Upper lobe of left lung (tissue), 6 donors: Measurements from ENCODE around the gene LPAR3. TPM values are rescaled to one million over a fixed set of nuclear protein-coding genes. Genes with fewer than 3 reads are reported as not detected.
A peak's percentile ranks its signal among the peaks of the same experiment; 100 is the strongest.

ENCODE experiments used
- ATAC-seq, 2 donors: fragments of 200-7000 bp; cut with Tn5 transposase; one replicate each; pipeline ENCODE4 v1.9.1; 2022; ENCODE audit warnings: mild to moderate bottlenecking in 2 of 2, moderate library complexity in 2 of 2; ENCODE audit not compliant: low FRiP score in 2 of 2
- DNase-seq, 2 donors: peaks; one replicate each; pipeline ENCODE4 v3.0.0-alpha.2; 2019 to 2020
- H3K27ac ChIP-seq, 4 donors: fragments of 200-600 bp; sonication (generic); one replicate each; pipeline ENCODE4 v1.5.1; 2016 to 2019
- H3K27me3 ChIP-seq, 4 donors: fragments of 200-600 bp; sonication (generic); one replicate each; pipeline ENCODE4 v1.5.1; 2017 to 2019
- H3K36me3 ChIP-seq, 4 donors: fragments of 200-600 bp; sonication (generic); one replicate each; pipeline ENCODE4 v1.5.1; 2016 to 2019
- H3K4me1 ChIP-seq, 4 donors: fragments of 200-600 bp; sonication (generic); one replicate each; pipeline ENCODE4 v1.5.1; 2018 to 2019
- H3K4me3 ChIP-seq, 4 donors: fragments of 200-600 bp; sonication (generic); one replicate each; pipeline ENCODE4 v1.5.1; 2017 to 2019; ENCODE audit warnings: mild to moderate bottlenecking in 2 of 4, moderate library complexity in 1 of 4
- H3K9me3 ChIP-seq, 4 donors: fragments of 200-600 bp; sonication (generic); one replicate each; pipeline ENCODE4 v1.5.1; 2018 to 2019
- EP300 ChIP-seq, 4 donors: sonication (generic); formaldehyde crosslinking; IDR thresholded peaks; one replicate each; pipeline ENCODE4 v1.5.1; 2017; ENCODE audit warnings: antibody characterized with exemption in 4 of 4, control low read depth in 2 of 4
- POLR2A ChIP-seq, 4 donors: fragments of 450-650 bp; IDR thresholded peaks; one replicate each; pipeline ENCODE4 v1.5.1; 2016 to 2017; ENCODE audit warnings: antibody characterized with exemption in 4 of 4, mild to moderate bottlenecking in 2 of 4
- POLR2AphosphoS5 ChIP-seq, 2 donors: sonication (generic); formaldehyde crosslinking; IDR thresholded peaks; one replicate each; pipeline ENCODE4 v1.5.1; 2017; ENCODE audit warnings: antibody characterized with exemption in 2 of 2
- WGBS, 2 donors: methylation state at CpG; one replicate each; pipeline ENCODE4 v1.1.5; 2017 to 2018; 5-methylcytosine and 5-hydroxymethylcytosine counted together
- total RNA-seq, 6 donors: library from RNA; depleted of rRNA in 4 of 6; stranded (reverse); fragments of >200 nt in 4 of 6; gene quantifications; one replicate each; pipeline versions ENCODE4 v1.1.0 to v1.2.1, GENCODE V29; 2016 to 2021
- TF ChIP-seq, protein P1 (sequence below), 6 experiments: fragments of 450-650 bp in 4 of 6; fragments of 200-600 bp in 2 of 6; sonication (generic) in 2 of 6; IDR thresholded peaks; one replicate each; pipeline ENCODE4 v1.5.1; 2016 to 2019; ENCODE audit warnings: antibody characterized with exemption in 6 of 6
- donor health status: DM: no; HTN: no; CAD: no; lungs with moderate emphysema.
- donor health status: DM: no; HTN: yes; CAD: no; lungs with severe emphysema.

The LPAR3 gene
- total RNA-seq, 6 donors from 2014 or later: 1.5 to 9.8 (median 4.3) TPM; not detected in 1

DNA sequence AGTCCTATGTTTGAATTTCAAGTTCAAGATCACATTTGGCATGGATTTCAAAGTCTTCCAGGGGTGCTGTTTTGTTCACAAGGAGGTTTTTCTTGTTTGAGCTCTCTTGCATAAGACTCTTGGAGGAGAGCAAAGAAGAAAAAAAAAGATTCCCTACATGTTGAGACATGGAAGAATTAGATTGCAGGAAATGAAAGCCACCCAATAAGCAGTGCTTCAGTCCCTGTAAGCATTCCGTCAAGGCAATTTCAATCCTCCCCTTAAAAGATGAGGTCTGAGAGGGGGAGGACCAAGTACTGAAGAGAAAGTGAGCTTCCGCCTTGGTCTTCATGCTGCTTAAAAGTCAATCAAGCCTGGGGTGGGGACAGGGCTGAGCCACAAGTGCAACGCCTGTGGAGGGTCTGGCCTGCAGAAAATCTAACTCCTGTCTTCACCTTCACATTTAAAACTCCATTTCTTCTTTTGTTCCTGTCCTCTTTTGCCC lies 50.2 kb downstream of the LPAR3 start:
- Histone ChIP-seq H3K36me3 (no peaks in the 10 kb centered on the region), H3K4me3 (no peak overlapping the region), H3K27me3 (no peaks in the 10 kb centered on the region), H3K9me3 (no peaks in the 10 kb centered on the region), H3K4me1 (peaks cover 4 to 11% (median 8%) of the 10 kb centered on the region in 4 donors), H3K27ac (no peak overlapping the region)
- 54 to 59% methylated on average over 3 of the region's 3 CpGs for WGBS, 2 donors
- no peak for DNase-seq
- no peak for TF ChIP-seq POLR2AphosphoS5 (IDR thresholded peaks at IDR 0.05)
- TF ChIP-seq, protein P1, sequence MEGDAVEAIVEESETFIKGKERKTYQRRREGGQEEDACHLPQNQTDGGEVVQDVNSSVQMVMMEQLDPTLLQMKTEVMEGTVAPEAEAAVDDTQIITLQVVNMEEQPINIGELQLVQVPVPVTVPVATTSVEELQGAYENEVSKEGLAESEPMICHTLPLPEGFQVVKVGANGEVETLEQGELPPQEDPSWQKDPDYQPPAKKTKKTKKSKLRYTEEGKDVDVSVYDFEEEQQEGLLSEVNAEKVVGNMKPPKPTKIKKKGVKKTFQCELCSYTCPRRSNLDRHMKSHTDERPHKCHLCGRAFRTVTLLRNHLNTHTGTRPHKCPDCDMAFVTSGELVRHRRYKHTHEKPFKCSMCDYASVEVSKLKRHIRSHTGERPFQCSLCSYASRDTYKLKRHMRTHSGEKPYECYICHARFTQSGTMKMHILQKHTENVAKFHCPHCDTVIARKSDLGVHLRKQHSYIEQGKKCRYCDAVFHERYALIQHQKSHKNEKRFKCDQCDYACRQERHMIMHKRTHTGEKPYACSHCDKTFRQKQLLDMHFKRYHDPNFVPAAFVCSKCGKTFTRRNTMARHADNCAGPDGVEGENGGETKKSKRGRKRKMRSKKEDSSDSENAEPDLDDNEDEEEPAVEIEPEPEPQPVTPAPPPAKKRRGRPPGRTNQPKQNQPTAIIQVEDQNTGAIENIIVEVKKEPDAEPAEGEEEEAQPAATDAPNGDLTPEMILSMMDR (IDR thresholded peaks at IDR 0.05): no peak
- TF ChIP-seq EP300 (IDR thresholded peaks at IDR 0.05): no peak
- TF ChIP-seq POLR2A (IDR thresholded peaks at IDR 0.05): no peak
- peak in 1 of 2 donors; percentile 69 for ATAC-seq

DNA sequence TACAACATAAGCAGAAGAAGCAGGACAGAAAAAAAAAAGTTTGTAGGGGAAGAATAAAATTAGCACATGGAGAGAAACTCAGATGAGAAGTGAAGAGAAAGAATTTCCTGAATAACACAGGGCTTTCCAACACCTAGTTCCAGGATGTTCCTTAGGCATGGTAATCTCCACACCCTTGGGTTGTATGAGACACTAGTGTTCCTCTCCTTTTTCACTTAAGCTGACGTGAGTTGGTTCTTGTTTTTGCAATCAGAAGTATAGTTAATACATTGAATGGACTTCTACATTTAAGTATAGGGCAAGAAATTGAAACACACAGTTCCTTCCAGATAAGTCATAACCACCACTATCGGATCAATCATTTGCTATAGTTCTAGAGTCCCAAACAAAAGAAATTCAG lies 51.0 kb downstream of the LPAR3 start:
- no peaks in the 10 kb centered on the region for H3K36me3 ChIP-seq
- no peaks in the 10 kb centered on the region for H3K27me3 ChIP-seq
- peaks cover 0 to 7% (median 0%) of the 10 kb centered on the region in 4 donors for H3K4me1 ChIP-seq
- 56 to 59% methylated on average over 2 of the region's 2 CpGs for WGBS, 2 donors
- H3K4me3 ChIP-seq: no peak overlapping the region
- ATAC-seq (no peak), DNase-seq (no peak)
- H3K27ac ChIP-seq: no peak overlapping the region
- H3K9me3 ChIP-seq: no peaks in the 10 kb centered on the region
- no peak for TF ChIP-seq POLR2A (IDR thresholded peaks at IDR 0.05)
- TF ChIP-seq, protein P1 (IDR thresholded peaks at IDR 0.05): no peak
- TF ChIP-seq EP300 (IDR thresholded peaks at IDR 0.05): no peak
- no peak for TF ChIP-seq POLR2AphosphoS5 (IDR thresholded peaks at IDR 0.05)

DNA sequence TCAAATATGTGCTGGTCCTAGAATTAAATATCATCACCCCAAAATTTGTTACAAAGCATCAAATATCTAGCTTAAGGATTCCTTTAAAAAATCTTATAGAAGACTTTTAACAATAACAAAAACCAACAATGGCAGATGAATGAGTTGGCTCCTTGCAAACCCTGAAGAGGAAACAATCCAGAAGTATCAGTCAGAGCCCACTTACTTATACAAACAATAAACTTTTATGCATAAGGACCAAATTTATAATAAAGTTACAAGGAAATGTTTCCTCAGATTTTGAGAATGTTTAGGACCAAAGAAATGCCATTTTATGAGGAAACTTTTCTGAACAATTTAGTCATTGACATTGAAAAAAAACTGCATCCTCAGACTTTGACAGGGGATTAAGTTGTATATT lies 52.7 kb downstream of the LPAR3 start:
- Histone ChIP-seq H3K4me3 (no peak overlapping the region), H3K9me3 (no peaks in the 10 kb centered on the region), H3K27me3 (no peaks in the 10 kb centered on the region), H3K4me1 (peaks cover 0 to 7% (median 0%) of the 10 kb centered on the region in 4 donors), H3K27ac (no peak overlapping the region), H3K36me3 (no peaks in the 10 kb centered on the region)
- ATAC-seq (no peak), DNase-seq (no peak)
- no peak for TF ChIP-seq POLR2AphosphoS5 (IDR thresholded peaks at IDR 0.05)

DNA sequence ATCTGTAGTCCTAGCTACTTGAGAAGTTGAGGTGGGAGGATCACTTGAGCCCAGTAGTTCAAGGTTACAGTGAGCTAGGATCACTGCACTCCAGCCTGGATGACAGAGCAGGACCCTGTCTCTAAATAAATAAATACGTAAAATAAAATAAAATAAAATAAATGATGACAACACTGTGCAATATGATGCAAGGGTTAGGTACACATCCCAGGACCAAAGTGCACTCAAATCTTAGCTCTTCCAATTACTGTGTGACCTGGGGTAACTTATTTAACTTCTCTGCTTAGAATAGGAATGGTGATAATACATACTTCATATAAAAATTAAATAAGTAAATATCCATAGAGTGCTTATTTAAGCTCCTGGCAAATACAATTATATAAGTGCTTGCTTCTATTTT lies 53.5 kb downstream of the LPAR3 start:
- H3K27ac ChIP-seq: no peak overlapping the region
- ATAC-seq (no peak), DNase-seq (no peak)
- H3K27me3 ChIP-seq: no peaks in the 10 kb centered on the region
- H3K4me3 ChIP-seq: no peak overlapping the region
- TF ChIP-seq, protein P1 (IDR thresholded peaks at IDR 0.05): no peak
- no peak for TF ChIP-seq POLR2AphosphoS5 (IDR thresholded peaks at IDR 0.05)
- TF ChIP-seq POLR2A (IDR thresholded peaks at IDR 0.05): no peak
- no peak for TF ChIP-seq EP300 (IDR thresholded peaks at IDR 0.05)
- H3K9me3 ChIP-seq: no peaks in the 10 kb centered on the region
- peaks cover 0 to 7% (median 0%) of the 10 kb centered on the region in 4 donors for H3K4me1 ChIP-seq
- no peaks in the 10 kb centered on the region for H3K36me3 ChIP-seq
- 38 to 69% methylated on average over 1 of the region's 1 CpG for WGBS, 2 donors

DNA sequence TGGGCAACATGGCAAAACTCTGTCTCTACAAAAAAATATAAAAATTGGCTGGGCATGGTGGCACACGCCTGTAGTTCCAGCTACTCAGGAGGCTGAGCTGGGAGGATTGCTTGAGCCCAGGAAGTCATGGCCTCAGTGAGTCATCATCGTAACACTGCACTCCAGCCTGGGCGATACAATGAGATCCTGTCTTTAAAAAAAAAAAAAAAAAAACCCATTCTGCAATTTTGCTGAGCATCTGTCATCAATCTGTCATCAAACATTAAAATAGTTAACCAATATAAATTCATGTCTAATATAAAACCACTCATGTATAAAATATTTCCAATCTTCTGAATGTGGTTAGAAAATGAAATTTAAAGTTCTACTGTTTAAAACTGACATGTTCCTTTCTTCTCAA lies 56.9 kb downstream of the LPAR3 start:
- ATAC-seq (no peak), DNase-seq (no peak)
- TF ChIP-seq POLR2A (IDR thresholded peaks at IDR 0.05) (no peak), EP300 (IDR thresholded peaks at IDR 0.05) (no peak), POLR2AphosphoS5 (IDR thresholded peaks at IDR 0.05) (no peak)
- TF ChIP-seq, protein P1 (IDR thresholded peaks at IDR 0.05): no peak
- Histone ChIP-seq H3K36me3 (no peaks in the 10 kb centered on the region), H3K4me1 (no peaks in the 10 kb centered on the region), H3K4me3 (no peak overlapping the region), H3K9me3 (no peaks in the 10 kb centered on the region), H3K27ac (no peak overlapping the region), H3K27me3 (no peaks in the 10 kb centered on the region)
- 60 to 75% methylated on average over 3 of the region's 3 CpGs for WGBS, 2 donors
